ENCODE measurements around the gene SPTBN1.

DNA sequence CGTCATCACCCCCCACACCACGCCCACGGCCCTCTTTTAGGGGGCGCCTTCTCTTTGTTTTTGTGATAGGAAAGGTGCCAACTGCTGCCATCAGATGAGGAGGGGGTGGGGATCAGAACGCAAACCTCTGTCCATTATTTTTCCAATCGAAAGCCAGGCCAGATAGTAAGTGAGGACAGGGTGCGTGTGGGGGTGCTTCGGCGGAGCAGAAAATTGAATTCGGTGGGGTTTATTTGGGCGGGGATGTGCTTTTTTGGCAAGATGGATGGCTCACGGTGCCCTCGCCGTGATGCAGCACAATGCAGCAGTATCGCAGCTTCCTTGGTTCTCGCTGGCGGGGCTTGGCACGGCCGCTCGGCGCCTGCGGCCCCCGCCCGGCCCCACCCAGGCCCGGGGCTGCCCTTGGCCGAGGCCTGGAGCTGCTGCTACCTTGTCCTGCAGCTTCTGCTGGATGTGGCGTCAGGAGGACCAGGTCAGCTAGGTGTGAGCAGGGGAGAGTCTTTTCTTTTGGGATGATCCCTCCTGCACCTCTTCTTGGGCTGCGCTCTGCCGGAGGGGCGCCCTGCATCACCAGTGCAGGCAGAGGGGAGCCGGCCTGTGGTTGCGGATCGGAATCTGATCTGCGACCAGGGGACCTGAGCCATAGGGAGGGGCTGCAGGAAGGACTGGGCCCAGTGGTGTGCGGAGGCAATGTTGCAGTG, 1.3 kb downstream of the SPTBN1 start:
- TF ChIP-seq CTCF (IDR thresholded peaks at IDR 0.05), result no peak
- TF ChIP-seq POLR2A (IDR thresholded peaks at IDR 0.05), result no peak

Data from uterus (tissue), 2 donors.